Ureter (tissue), 1 donor: Measurements from ENCODE around the gene PIK3R5. TPM values are rescaled to one million over a fixed set of nuclear protein-coding genes. Genes with fewer than 3 reads are reported as not detected.
A peak's percentile ranks its signal among the peaks of the same experiment; 100 is the strongest.

Source experiments
- DNase-seq: peaks from one replicate; pipeline ENCODE4 v3.0.0-alpha.2; 2020; ENCODE audit warnings: low spot score
- total RNA-seq: library from RNA; stranded (reverse); gene quantifications from one replicate; pipeline ENCODE4 v1.2.4, GENCODE V29; 2023
- donor health status: DM: yes; HTN: yes; CAD: no.

The PIK3R5 gene
- total RNA-seq, 1 donor from 2014 or later, result 8.4 TPM

DNA sequence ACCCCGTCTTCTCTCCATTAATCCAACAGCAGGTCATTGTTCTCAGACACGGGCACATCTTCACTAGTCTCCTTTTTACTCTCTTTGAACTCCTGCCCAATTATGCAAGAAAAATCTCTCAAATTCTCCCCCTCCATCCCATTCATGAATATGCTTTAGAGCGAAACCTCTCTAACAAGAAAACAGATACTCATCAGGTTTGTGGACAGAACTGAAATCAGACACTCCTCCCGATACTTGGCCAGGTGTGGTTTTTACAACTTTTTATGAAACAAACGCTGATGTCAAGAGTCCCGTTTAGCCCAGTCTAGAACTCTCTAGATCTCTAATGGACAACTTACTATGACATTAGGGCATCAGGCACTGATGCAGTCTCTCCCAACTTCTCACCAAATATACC lies 40.9 kb downstream of the PIK3R5 start:
- no peak for DNase-seq

GRCh38 chr17:8923762-8924161 lies 41.7 kb downstream of the PIK3R5 start:
- no peak for DNase-seq

GRCh38 chr17:8922928-8923327 lies 42.6 kb downstream of the PIK3R5 start:
- no peak for DNase-seq

DNA sequence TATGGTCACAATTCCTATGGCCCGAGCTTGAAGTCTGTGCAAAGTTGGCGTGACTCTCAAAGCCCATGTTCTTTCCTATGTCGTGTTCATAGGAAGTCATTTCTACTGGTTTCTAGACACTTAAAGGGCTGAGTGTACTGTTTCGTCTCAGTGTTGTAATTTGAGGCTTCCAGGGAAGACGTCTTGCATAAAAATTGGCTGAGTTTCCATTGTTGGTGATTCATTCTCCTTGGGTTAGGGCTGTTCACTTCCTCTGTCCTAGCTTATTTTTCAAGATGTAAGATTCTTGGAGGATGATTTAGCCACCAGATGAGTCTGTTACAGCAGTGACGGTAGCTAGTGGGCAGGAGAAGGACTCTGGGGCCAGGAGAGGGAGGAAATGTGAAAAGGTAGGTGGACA lies 43.1 kb downstream of the PIK3R5 start:
- DNase-seq, result no peak

GRCh38 chr17:8921147-8921546 lies 44.4 kb downstream of the PIK3R5 start:
- no peak for DNase-seq

DNA sequence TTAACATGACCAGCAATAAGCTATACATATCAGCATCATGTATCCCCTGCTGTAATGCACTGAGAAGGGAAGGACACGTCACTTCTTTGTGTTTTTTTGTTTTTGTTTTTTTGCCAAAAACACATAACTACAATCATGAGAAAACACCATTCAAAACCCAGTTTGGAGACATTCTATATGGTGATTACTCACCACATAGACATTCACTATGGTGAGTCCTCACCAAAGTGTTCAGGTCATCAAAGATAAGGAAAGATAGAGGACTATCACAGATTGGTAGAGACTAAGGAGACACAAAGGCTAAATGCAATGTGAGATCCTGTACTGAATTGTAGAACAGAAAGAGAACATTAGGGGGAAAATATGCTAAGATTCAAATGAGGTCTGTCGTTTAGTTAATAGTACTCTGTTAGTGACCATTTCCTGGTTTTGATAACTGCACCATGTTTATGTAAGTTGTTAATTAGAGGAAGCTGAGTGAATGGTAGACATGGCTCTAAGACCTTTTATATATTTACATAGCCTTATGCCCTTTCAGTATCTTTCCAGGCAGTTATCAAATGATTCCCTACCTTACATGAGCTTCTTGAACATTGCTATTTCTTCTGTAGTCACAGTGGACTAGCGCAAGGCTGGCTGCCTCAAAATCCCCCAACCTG lies 46.6 kb downstream of the PIK3R5 start:
- DNase-seq, result no peak

- no peak for DNase-seq
Observed at GRCh38 chr17:8916466-8916865, 49.0 kb downstream of the PIK3R5 start.

DNA sequence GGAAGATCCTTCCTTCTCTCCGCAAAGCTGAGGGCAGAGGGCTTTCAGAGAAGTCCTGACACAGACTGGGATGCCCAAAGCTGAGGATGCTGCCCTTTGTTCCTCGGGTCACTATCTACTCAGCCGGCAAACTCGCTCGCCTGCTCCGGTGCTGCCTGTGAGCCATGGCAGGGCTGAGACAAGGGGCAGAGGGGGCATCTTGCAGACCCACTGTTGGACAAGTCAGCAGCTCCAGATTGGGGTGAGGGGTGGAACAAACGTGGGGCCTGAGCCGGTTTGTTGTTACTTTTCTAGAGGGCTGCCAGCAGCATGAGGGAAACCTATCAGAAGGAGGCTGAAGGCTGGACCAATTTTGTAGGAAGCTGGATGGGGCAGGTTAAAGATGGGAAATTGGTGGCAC lies 51.0 kb downstream of the PIK3R5 start:
- no peak for DNase-seq

DNA sequence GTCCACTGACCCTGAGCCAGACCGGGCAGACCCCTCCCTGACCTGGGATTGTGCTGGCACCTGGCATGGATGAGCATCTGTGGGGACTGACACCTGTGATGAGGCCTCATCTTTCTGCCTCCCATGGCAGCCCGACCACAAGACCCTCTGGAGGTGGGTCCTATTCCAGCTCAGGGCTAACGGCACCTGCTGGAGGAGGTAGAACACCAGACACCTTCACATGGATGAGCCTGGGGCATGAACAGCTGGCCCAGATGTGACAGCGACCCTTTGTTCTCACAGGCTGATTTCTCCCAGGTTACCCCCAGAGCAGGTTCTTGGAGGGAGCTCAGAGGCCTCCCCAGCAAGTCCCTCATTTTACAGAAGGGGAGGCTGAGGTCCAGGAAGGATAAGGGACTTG lies 51.6 kb downstream of the PIK3R5 start:
- no peak for DNase-seq

- DNase-seq, result no peak
Observed at GRCh38 chr17:8913091-8913490, 52.4 kb downstream of the PIK3R5 start.

DNA sequence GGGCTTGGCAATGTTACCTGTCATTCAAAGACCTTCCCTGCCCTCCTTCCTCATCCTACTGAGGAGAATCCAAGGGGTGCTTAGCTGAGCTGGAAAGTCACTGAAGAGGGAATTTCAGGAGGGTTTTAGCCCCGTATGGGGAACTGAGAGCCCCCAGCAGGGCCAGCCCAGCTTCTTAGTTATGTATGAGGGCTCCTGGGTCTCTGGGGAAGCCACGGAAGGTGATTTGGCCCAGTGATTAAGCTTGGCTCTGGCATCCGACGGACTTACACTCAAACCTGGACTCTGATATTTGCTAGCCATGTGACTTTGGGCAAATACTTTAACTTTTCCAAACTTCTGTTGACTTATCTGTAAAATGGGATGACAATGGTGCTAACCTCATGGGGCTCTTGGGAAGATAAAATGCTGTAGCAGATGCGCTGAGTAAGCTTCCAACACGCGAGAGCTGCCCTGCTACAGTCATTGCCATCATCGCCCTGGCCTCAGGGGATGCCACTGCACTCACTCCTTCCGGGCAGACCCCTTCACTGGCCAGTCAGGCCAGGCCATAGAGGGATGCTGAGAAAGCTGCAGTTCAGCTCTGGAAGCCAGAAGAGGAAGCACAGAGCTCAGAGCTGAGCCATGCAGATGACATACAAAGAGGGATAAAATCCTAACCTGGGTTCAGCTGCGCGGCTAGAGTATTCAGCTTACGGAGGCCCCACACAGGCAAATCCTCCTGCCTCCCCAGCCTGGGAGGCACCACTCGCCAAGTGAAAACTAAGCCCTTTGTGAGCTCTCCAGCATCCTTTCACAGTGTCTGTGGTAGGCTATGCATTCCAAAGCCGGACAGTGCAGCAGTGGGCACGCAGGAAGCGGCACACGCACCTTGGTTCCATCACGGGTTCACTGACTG lies 53.2 kb downstream of the PIK3R5 start:
- no peak for DNase-seq

GRCh38 chr17:8910969-8911604 lies 54.4 kb downstream of the PIK3R5 start:
- no peak for DNase-seq

DNA sequence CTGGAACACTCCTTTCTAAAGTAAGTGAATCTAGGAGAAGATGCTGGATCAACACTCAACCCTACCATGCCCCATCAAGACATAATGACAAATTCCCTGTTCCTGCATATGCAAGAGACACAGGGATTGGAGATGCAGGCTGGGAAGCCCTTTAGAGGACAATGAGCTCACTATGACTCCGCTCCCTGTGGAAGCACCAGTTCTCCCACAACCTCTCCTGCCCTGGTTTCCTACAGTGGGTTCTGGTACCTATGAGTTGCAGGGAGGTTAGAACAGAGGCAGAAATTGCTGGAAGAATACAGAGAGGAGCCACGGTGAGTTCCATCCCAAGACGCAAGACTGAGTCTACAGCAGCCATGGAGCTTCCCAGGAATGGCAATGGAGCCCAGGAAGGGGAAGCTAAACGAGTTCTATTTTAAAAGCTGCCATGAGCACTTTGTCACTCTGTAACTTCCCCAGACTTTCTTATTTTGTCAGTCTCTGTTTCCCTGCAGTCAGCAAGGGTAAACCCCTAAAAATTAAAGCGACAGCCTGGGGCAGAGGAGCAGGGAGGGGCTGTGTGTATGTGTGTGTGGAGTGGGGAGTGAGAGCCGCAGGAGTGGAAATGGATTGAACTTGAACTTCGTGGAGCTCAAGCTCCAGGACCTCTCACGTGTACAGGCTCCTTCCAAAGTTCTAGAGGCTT lies 55.8 kb downstream of the PIK3R5 start:
- DNase-seq, result no peak

DNA sequence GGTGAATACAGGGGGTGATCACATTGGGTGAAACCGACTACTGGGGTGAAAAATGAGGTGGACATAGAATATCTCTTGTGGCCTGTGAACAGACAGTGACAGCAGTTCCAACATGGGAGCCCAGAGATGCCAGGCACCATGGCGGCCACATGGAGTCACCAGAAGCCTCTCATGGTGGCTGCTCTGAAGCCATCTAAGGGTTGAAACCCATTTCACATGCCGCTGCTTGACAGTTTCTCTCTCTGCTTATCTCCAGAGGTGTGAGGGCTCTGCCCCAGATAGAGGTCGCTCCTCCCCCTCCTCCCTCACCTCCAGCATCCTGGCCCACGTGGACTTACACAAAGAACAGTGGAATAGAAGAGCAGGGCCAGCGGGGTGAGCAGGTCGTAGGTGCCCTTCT lies 60.2 kb downstream of the PIK3R5 start:
- no peak for DNase-seq

GRCh38 chr17:8904686-8905085 lies 60.8 kb downstream of the PIK3R5 start:
- DNase-seq, result peak; percentile 15

- peak; percentile 15 for DNase-seq
Observed at GRCh38 chr17:8904201-8904600, 61.3 kb downstream of the PIK3R5 start.

- no peak for DNase-seq
Observed at GRCh38 chr17:8900626-8901585, 64.6 kb downstream of the PIK3R5 start.

DNA sequence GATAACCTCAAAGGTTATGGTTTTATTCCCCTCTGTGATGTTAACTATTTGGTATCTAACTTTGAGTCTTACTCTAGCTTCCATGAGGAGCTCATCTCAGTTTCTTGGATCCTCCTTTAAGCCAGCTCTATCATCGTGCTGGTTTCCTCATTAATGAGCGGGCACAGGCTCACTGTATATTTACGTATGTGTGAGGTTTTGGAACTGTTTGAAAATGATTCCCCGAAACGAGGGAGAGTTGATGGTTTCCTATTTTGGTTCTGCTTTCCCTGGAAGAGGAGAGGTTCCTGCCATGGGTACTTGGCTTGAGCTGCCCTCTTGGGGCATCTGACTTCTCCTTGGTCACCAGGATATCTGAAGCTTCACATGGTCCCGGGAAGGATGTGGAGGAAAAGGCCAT lies 65.3 kb downstream of the PIK3R5 start:
- no peak for DNase-seq

DNA sequence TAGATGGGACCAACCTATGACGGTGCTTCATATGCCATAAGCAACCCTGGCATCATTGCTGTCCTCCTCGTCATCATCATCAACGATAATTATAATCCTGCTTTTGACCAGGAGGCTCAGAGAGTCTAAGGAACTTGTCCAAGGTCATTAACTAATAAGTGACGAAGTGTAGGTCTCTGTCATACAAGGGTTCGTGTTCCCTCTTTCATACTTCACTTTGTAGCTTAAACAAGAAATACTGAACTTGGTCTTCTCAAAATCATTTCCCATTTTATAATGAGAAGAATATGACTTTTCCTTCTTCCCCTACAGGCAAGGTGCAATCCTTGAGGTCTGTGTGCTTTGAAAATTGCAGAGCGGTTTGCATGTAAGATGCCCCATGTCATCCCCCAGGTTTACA lies 66.9 kb downstream of the PIK3R5 start:
- no peak for DNase-seq

DNA sequence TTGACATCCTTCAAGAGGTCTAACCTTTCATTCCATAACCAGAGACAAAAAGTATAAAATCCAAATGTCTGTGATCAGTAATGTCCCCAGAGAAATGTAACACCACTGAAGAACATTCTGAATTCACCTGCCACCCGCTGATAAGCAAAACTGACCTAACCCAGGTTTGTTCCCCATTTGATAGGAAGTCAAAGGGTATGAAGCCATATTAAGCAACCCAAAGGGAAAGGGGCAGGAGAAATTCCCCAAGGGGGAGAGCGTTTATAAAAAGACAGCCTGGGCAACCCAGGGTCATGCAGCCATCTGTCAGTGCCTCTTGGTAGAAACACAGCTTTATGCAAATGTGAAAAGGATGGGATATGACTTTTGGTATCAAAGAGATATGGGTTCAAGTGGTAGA lies 67.4 kb downstream of the PIK3R5 start:
- no peak for DNase-seq
